H1 (cell line): ENCODE measurements around the gene PPFIA2. TPM values are rescaled to one million over a fixed set of nuclear protein-coding genes. Genes with fewer than 3 reads are reported as not detected.

ENCODE experiments used
- CTCF ChIA-PET: fragments of 300-600 bp; sonication (Branson Sonifier 250); formaldehyde crosslinking; loops from one replicate; lab custom pipeline; 2021; ENCODE audit not compliant: partially characterized antibody; lab: Charles Lee
- POLR2A ChIA-PET: fragments of 300-600 bp; sonication (Branson Sonifier 250); formaldehyde crosslinking; loops from one replicate; lab custom pipeline; 2021; ENCODE audit warnings: inconsistent platforms; ENCODE audit not compliant: partially characterized antibody; lab: Charles Lee
- DNase-seq, 2 experiments: peaks; one replicate each; pipeline versions ENCODE4 v3.0.0 to v3.0.0-alpha.2; 2010 to 2022; ENCODE audit warnings: low spot score in 2 of 2, low read depth in 1 of 2, mixed read lengths in 1 of 2
- FAIRE-seq: peaks from 2 replicates; lab custom pipeline; 2011; peaks lifted over from hg19 to GRCh38; lab: Jason Lieb, UNC
- H2AFZ ChIP-seq: 2 replicates; pipeline ENCODE4 v1.8.1; 2012; ENCODE audit warnings: low read length, inconsistent platforms
- H2AK5ac ChIP-seq: 2 replicates; pipeline ENCODE4 v1.6.1; 2013; ENCODE audit warnings: low read depth, low read length
- H2BK120ac ChIP-seq: replicated peaks from 2 replicates; pipeline ENCODE3; 2013; ENCODE audit warnings: low read depth, low read length, inconsistent platforms
- H2BK12ac ChIP-seq: 2 replicates; pipeline ENCODE4 v1.6.1; 2013; ENCODE audit warnings: low read depth, low read length
- H2BK15ac ChIP-seq: 2 replicates; pipeline ENCODE4 v1.6.1; 2013; ENCODE audit warnings: low read length
- H2BK20ac ChIP-seq: 2 replicates; pipeline ENCODE4 v1.6.1; 2013; ENCODE audit warnings: low read length
- H2BK5ac ChIP-seq: 2 replicates; pipeline ENCODE4 v1.6.1; 2013; ENCODE audit warnings: low read depth, low read length
- H3K14ac ChIP-seq: 2 replicates; pipeline ENCODE4 v1.6.1; 2013; ENCODE audit warnings: inconsistent platforms; ENCODE audit not compliant: insufficient read length
- H3K18ac ChIP-seq: 2 replicates; pipeline ENCODE4 v1.6.1; 2013; ENCODE audit warnings: low read length; ENCODE audit errors: extremely low read depth
- H3K23ac ChIP-seq: 2 replicates; pipeline ENCODE4 v1.6.1; 2013; ENCODE audit warnings: inconsistent platforms; ENCODE audit not compliant: insufficient read length
- H3K23me2 ChIP-seq: 2 replicates; pipeline ENCODE4 v1.6.1; 2013; ENCODE audit warnings: low read depth, low read length
- H3K27ac ChIP-seq: 2 replicates; pipeline ENCODE4 v1.6.1; 2011; ENCODE audit warnings: low read depth, low read length, inconsistent platforms
- H3K27me3 ChIP-seq, 4 experiments: replicated peaks in 1 of 4; 1 replicate in 1 of 4; 2 replicates in 3 of 4; pipeline versions ENCODE4 v1.6.1 to v1.8.1; 2011 to 2013; ENCODE audit warnings: low read length in 3 of 4, mild to moderate bottlenecking in 3 of 4, inconsistent platforms in 2 of 4, mixed read lengths in 2 of 4, moderate library complexity in 1 of 4; ENCODE audit not compliant: control insufficient read depth in 3 of 4, insufficient read depth in 3 of 4; ENCODE audit errors: extremely low read depth in 1 of 4
- H3K36me3 ChIP-seq, 4 experiments: 2 replicates each; pipeline versions ENCODE4 v1.6.1 to v1.8.1; 2011 to 2013; ENCODE audit warnings: mild to moderate bottlenecking in 4 of 4, low read length in 3 of 4, moderate library complexity in 2 of 4, control low read depth in 1 of 4, inconsistent platforms in 1 of 4; ENCODE audit not compliant: insufficient read depth in 4 of 4, control insufficient read depth in 2 of 4
- H3K4ac ChIP-seq: replicated peaks from 2 replicates; pipeline ENCODE3; 2013; ENCODE audit warnings: low read length, low read depth, mixed read lengths, inconsistent platforms; ENCODE audit not compliant: insufficient read length
- H3K4me1 ChIP-seq, 4 experiments: replicated peaks in 1 of 4; 1 replicate in 1 of 4; 2 replicates in 3 of 4; pipeline versions ENCODE4 v1.6.1 to v1.8.1; 2011 to 2013; ENCODE audit warnings: low read length in 3 of 4, inconsistent platforms in 2 of 4, mixed read lengths in 1 of 4; ENCODE audit not compliant: insufficient read depth in 4 of 4, control insufficient read depth in 3 of 4
- H3K4me2 ChIP-seq, 2 experiments: 2 replicates each; pipeline versions ENCODE4 v1.6.1 to v1.8.1; 2011 to 2013; ENCODE audit warnings: low read depth in 2 of 2, low read length in 2 of 2, control low read depth in 1 of 2, inconsistent platforms in 1 of 2, mild to moderate bottlenecking in 1 of 2; ENCODE audit not compliant: insufficient read depth in 1 of 2
- H3K4me3 ChIP-seq, 4 experiments: fragments of 200-600, 300-600 bp in 1 of 4; sonication (generic), shearing (Covaris generic), sonication (Bioruptor Twin) in 1 of 4; 2 replicates each; pipeline versions ENCODE4 v1.5.1 to v1.8.1; 2011 to 2016; ENCODE audit warnings: low read length in 4 of 4, low read depth in 3 of 4, control low read depth in 2 of 4, inconsistent platforms in 2 of 4, mild to moderate bottlenecking in 2 of 4, mixed read lengths in 1 of 4, moderate library complexity in 1 of 4; ENCODE audit not compliant: insufficient read depth in 2 of 4; ENCODE audit errors: extremely low read depth in 1 of 4
- H3K56ac ChIP-seq: replicated peaks from 2 replicates; pipeline ENCODE3; 2013; ENCODE audit warnings: low read depth, mild to moderate bottlenecking, mixed read lengths, low read length, inconsistent platforms; ENCODE audit not compliant: insufficient read length
- H3K79me1 ChIP-seq: 2 replicates; pipeline ENCODE4 v1.6.1; 2013; ENCODE audit warnings: low read depth, low read length, control low read depth
- H3K79me2 ChIP-seq, 2 experiments: 2 replicates each; pipeline versions ENCODE4 v1.6.1 to v1.8.1; 2012 to 2013; ENCODE audit warnings: low read length in 2 of 2, mild to moderate bottlenecking in 2 of 2, inconsistent platforms in 1 of 2; ENCODE audit not compliant: insufficient read depth in 2 of 2, control insufficient read depth in 1 of 2
- H3K9ac ChIP-seq, 4 experiments: replicated peaks in 1 of 4; 1 replicate in 1 of 4; 2 replicates in 3 of 4; pipeline versions ENCODE4 v1.6.1 to v1.8.1; 2011 to 2013; ENCODE audit warnings: low read depth in 3 of 4, low read length in 3 of 4, control low read depth in 2 of 4, mild to moderate bottlenecking in 2 of 4, moderate library complexity in 2 of 4, inconsistent platforms in 1 of 4; ENCODE audit errors: extremely low read depth in 1 of 4
- H3K9me3 ChIP-seq, 2 experiments: 2 replicates each; pipeline versions ENCODE4 v1.6.1 to v1.8.1; 2012 to 2013; ENCODE audit warnings: mild to moderate bottlenecking in 2 of 2, moderate library complexity in 2 of 2, control low read depth in 1 of 2, inconsistent platforms in 1 of 2, low read depth in 1 of 2, low read length in 1 of 2, mixed read lengths in 1 of 2; ENCODE audit not compliant: insufficient read depth in 2 of 2
- H4K20me1 ChIP-seq, 2 experiments: replicated peaks in 1 of 2; 2 replicates each; pipeline versions ENCODE3 to v1.8.1; 2011 to 2013; ENCODE audit warnings: inconsistent platforms in 2 of 2, low read length in 2 of 2, mild to moderate bottlenecking in 1 of 2; ENCODE audit not compliant: insufficient read depth in 2 of 2, control insufficient read depth in 1 of 2
- H4K5ac ChIP-seq: 2 replicates; pipeline ENCODE4 v1.6.1; 2013; ENCODE audit warnings: low read length, low read depth, mixed read lengths, inconsistent platforms; ENCODE audit not compliant: insufficient read length
- H4K8ac ChIP-seq: 2 replicates; pipeline ENCODE4 v1.8.0; 2013; ENCODE audit warnings: mild to moderate bottlenecking, moderate library complexity, low read length, inconsistent platforms; ENCODE audit not compliant: insufficient read depth; ENCODE audit errors: extremely low read depth
- H4K91ac ChIP-seq: replicated peaks from 2 replicates; pipeline ENCODE3; 2013; ENCODE audit warnings: low read length, mixed read lengths, inconsistent platforms; ENCODE audit not compliant: insufficient read length
- BACH1 ChIP-seq: IDR thresholded peaks from 2 replicates; pipeline ENCODE4 v1.6.1; 2012; ENCODE audit warnings: low read length, improper control_type of control experiment
- CBX5 ChIP-seq: fragments of 300-800, 300-1000 bp; sonication (generic); IDR thresholded peaks from 2 replicates; pipeline ENCODE4 v1.7.1; 2016; ENCODE audit warnings: antibody characterized with exemption, low read length, low read depth
- EGR1 ChIP-seq: IDR thresholded peaks from 2 replicates; pipeline ENCODE4 v1.6.1; 2011; ENCODE audit warnings: low read depth, low read length, borderline replicate concordance
- KDM5A ChIP-seq: fragments of 200-600 bp; IDR thresholded peaks from 2 replicates; pipeline ENCODE4 v1.7.1; 2012; ENCODE audit warnings: mild to moderate bottlenecking, low read length, inconsistent platforms, mixed read lengths
- MAFK ChIP-seq: IDR thresholded peaks from 2 replicates; pipeline ENCODE4 v1.6.1; 2012; ENCODE audit warnings: low read depth, mild to moderate bottlenecking, improper control_type of control experiment, low read length
- NRF1 ChIP-seq: IDR thresholded peaks from 2 replicates; pipeline ENCODE4 v1.6.1; 2011; ENCODE audit warnings: mild to moderate bottlenecking, low read depth, low read length, improper control_type of control experiment
- POLR2A ChIP-seq, 2 experiments: IDR thresholded peaks; 1 replicate in 1 of 2; 2 replicates in 1 of 2; pipeline ENCODE4 v1.6.1; 2011; ENCODE audit warnings: low read depth in 2 of 2, low read length in 2 of 2, mild to moderate bottlenecking in 2 of 2; ENCODE audit errors: control extremely low read depth in 1 of 2
- POLR2AphosphoS5 ChIP-seq: IDR thresholded peaks from 2 replicates; pipeline ENCODE4 v1.6.1; 2011; ENCODE audit warnings: low read depth, low read length
- RAD21 ChIP-seq, 2 experiments: IDR thresholded peaks in 1 of 2; conservative IDR thresholded peaks in 1 of 2; 2 replicates each; pipeline ENCODE4 v1.6.1; 2011; ENCODE audit warnings: low read depth in 2 of 2, low read length in 2 of 2, improper control_type of control experiment in 1 of 2, inconsistent platforms in 1 of 2, mild to moderate bottlenecking in 1 of 2, moderate library complexity in 1 of 2
- SIX5 ChIP-seq: IDR thresholded peaks from 2 replicates; pipeline ENCODE4 v1.6.1; 2011; ENCODE audit warnings: mild to moderate bottlenecking, low read depth, low read length
- SP2 ChIP-seq: IDR thresholded peaks from 2 replicates; pipeline ENCODE4 v1.6.1; 2012; ENCODE audit warnings: mild to moderate bottlenecking, low read length, inconsistent platforms
- SUZ12 ChIP-seq: fragments of 200-600 bp; sonication (generic); IDR thresholded peaks from 2 replicates; pipeline ENCODE4 v1.6.1; 2012; ENCODE audit warnings: mild to moderate bottlenecking, inconsistent platforms, low read length, moderate library complexity, mixed read lengths
- TCF12 ChIP-seq: IDR thresholded peaks from 2 replicates; pipeline ENCODE4 v1.6.1; 2011; ENCODE audit warnings: low read depth, mild to moderate bottlenecking, low read length
- TEAD4 ChIP-seq: IDR thresholded peaks from 2 replicates; pipeline ENCODE4 v1.6.1; 2012; ENCODE audit warnings: low read depth, low read length, inconsistent platforms, mixed read lengths
- ZNF274 ChIP-seq: IDR thresholded peaks from 2 replicates; pipeline ENCODE4 v1.7.0; 2012; ENCODE audit warnings: low read length, borderline replicate concordance; ENCODE audit errors: extremely low read depth
- WGBS, 2 experiments: shearing (Covaris generic) in 1 of 2; methylation state at CpG; one replicate each; pipeline versions ENCODE4 v1.1.6 to v1.1.7; 2013 to 2015; ENCODE audit warnings: low lambda C conversion rate in 2 of 2, mixed read lengths in 2 of 2, inconsistent platforms in 1 of 2, low coverage in 1 of 2, missing lambda C conversion rate in 1 of 2; ENCODE audit not compliant: insufficient replicate concordance in 2 of 2, insufficient coverage in 1 of 2, insufficient read length in 1 of 2; ENCODE audit errors: extremely low coverage in 1 of 2, missing lambda C conversion rate in 1 of 2; 5-methylcytosine and 5-hydroxymethylcytosine counted together
- polyA plus RNA-seq, 7 experiments: library from polyadenylated mRNA; depleted of rRNA in 3 of 7; stranded (reverse) in 5 of 7; unstranded in 2 of 7; fragments of >200 nt in 5 of 7; fragments of 200-250 nt in 2 of 7; gene quantifications; 1 replicate in 5 of 7; 2 replicates in 1 of 7; 4 replicates in 1 of 7; pipeline versions ENCODE4 v1.2.1 to v1.2.3, GENCODE V29; 2011 to 2013; ENCODE audit warnings: missing spikeins in 2 of 7, mixed read lengths in 2 of 7
- total RNA-seq: library from RNA; stranded (reverse); fragmentation: NEBNext Ultra II Directional; extraction: Animal tissue kit (Norgen Biotek cat#: 25700); gene quantifications from 2 replicates; pipeline ENCODE4 v1.2.1, GENCODE V29; 2021

Gene PPFIA2
- total and polyA plus RNA-seq, 2 of the 8 experiments (the other 6 are each of a cell fraction or from before 2014, with no cell fraction given): 1.2 to 1.8 TPM

- FAIRE-seq (no peak), DNase-seq (no peak)
- CTCF ChIA-PET: interaction anchor here (0.7 to 1.1 kb wide), 2 partner anchors 22 to 1046 kb away, joined by 3 read pairs; no protein-coding TSS in a partner anchor
These were observed 170.7 kb downstream of the PPFIA2 start for GRCh38 chr12:81588235-81589008.

More at GRCh38 chr12:81588235-81589008, 170.7 kb downstream of the PPFIA2 start:
- Histone ChIP-seq H3K27me3 (no peaks in the 10 kb centered on the region), H3K36me3 (no peaks in the 10 kb centered on the region), H3K4me3 (no peak overlapping the region), H2BK15ac (no peak overlapping the region), H2BK120ac (no peak overlapping the region), H3K23ac (no peak overlapping the region), H3K18ac (no peak overlapping the region), H3K23me2 (no peaks in the 10 kb centered on the region), H3K4me2 (no peak overlapping the region), H3K4me1 (no peaks in the 10 kb centered on the region), H4K91ac (no peak overlapping the region), H3K4ac (no peak overlapping the region), H2AK5ac (no peak overlapping the region), H3K79me1 (no peaks in the 10 kb centered on the region), H3K56ac (no peak overlapping the region), H4K20me1 (no peaks in the 10 kb centered on the region), H3K79me2 (no peaks in the 10 kb centered on the region), H4K8ac (no peak overlapping the region), H4K5ac (no peak overlapping the region), H2BK5ac (no peak overlapping the region), H3K9me3 (0 out of 4 replicates have a peak, but pooled peaks cover 0 to 5% of the 10 kb centered on the region in 2 experiments), H2BK12ac (no peak overlapping the region), H3K9ac (no peak overlapping the region), H3K14ac (no peak overlapping the region), H2AFZ (no peak overlapping the region), H3K27ac (no peak overlapping the region), H2BK20ac (no peak overlapping the region)
- POLR2A ChIA-PET: no interaction called here
- 94% methylated on average over 1 of the region's 1 CpG; no CpG with 5 or more reads in 1 of the 2 experiments for WGBS, 2 experiments
- TF ChIP-seq SP2 (no peak), CBX5 (no peak), KDM5A (no peak), TCF12 (no peak), NRF1 (no peak), ZNF274 (no peak), SUZ12 (no peak), POLR2A (IDR thresholded peaks at IDR 0.05; ENCODE audit: control extremely low read depth in 1 of 2, low read depth in 2 of 2, low read length in 2 of 2) (no peak), BACH1 (no peak), MAFK (no peak), SIX5 (no peak), POLR2AphosphoS5 (no peak), RAD21 (IDR thresholded peaks at IDR 0.05 in 1 of 2, conservative IDR thresholded peaks at IDR 0.05 in 1 of 2; ENCODE audit: low read depth in 2 of 2, low read length in 2 of 2) (no peak), TEAD4 (no peak), EGR1 (no peak)
